Measurements from ENCODE around the gene CCT6A.
"Not testable (repeated sequence)": the region's sequence is repeated elsewhere in the genome, so short reads cannot be mapped to it uniquely, and the experiment has no call there.

CCT6A gene

DNA sequence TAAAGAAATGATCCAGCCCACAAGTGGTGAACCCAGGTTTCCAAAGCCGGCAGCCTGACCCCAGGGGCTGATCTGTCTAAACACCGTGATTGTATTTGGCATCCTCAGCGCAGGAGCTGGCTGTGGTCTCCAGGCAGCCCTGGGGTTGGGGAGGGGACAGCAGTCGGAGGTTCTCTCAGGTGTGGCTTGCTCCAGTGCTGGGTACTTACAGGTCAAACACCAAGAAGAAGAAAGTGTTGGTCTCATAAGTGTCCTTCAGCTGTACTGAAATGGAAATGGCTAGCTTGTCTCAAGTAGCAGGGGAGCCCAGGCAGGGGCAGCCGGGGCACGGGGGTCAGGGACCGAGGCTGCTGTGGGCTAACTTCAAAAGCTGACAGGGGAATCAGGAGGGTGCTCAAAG is 35.2 kb downstream of the CCT6A start:
- in situ Hi-C loops (cut with HindIII; ENCODE audit: low sequenced_read_pairs), result no loop called here

DNA sequence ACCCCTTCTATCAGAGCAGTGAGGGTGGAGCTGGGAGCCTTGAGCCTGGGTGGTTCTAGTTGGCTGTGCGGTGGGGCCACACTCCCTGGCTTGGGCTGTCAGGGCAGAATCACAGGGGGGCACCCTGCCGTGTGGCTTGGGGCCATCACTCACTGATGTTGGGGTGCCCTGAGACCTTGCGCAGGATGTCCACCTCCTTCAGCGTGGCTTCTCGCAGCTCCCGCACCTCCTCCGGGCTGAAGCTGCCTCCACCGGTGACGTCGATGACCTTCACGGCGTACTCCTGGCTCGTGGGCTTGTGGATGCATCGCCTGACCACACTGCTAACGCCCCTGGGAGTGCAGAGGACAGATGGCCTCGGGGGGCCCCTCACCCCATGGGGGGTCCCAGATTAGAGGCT is 35.9 kb downstream of the CCT6A start:
- no peak for DNase-seq (ENCODE audit: low read depth)
- in situ Hi-C loops (cut with HindIII; ENCODE audit: low sequenced_read_pairs), result no loop called here
- TF ChIP-seq, protein P1, sequence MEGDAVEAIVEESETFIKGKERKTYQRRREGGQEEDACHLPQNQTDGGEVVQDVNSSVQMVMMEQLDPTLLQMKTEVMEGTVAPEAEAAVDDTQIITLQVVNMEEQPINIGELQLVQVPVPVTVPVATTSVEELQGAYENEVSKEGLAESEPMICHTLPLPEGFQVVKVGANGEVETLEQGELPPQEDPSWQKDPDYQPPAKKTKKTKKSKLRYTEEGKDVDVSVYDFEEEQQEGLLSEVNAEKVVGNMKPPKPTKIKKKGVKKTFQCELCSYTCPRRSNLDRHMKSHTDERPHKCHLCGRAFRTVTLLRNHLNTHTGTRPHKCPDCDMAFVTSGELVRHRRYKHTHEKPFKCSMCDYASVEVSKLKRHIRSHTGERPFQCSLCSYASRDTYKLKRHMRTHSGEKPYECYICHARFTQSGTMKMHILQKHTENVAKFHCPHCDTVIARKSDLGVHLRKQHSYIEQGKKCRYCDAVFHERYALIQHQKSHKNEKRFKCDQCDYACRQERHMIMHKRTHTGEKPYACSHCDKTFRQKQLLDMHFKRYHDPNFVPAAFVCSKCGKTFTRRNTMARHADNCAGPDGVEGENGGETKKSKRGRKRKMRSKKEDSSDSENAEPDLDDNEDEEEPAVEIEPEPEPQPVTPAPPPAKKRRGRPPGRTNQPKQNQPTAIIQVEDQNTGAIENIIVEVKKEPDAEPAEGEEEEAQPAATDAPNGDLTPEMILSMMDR (IDR thresholded peaks at IDR 0.05; ENCODE audit: low read depth, low read length, missing control alignments), result no peak
- no peak overlapping the region for H3K4me3 ChIP-seq (ENCODE audit: low read depth, low read length)

More for the DNA sequence above, 35.2 kb downstream of the CCT6A start:
- no peak overlapping the region for H3K4me3 ChIP-seq (ENCODE audit: low read depth, low read length)
- TF ChIP-seq, protein P1 (IDR thresholded peaks at IDR 0.05; ENCODE audit: low read depth, low read length, missing control alignments), result no peak
- no peak for DNase-seq (ENCODE audit: low read depth)

DNA sequence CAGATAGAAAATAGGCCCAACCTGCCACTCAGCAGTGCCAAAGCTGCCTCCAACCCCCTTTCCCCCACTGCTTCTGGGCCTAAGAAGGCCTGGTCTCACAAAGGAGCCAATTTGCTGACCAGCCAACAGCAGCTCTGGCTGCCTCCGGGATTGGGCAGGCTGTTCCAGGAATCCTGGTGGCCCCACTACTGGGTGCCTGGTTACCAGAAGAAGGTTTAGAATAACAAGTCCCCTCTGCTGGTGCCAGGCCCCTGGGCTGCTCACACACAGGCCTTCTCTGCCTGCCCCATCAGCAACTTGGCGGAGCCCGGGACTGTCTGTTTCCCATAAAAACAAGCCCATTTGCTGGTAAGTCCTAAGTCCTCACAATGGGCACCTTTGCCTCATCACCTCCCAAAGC is 40.0 kb downstream of the CCT6A start:
- TF ChIP-seq, protein P1 (IDR thresholded peaks at IDR 0.05; ENCODE audit: low read depth, low read length, missing control alignments), result no peak
- in situ Hi-C loops (cut with HindIII; ENCODE audit: low sequenced_read_pairs), result no loop called here
- no peak for DNase-seq (ENCODE audit: low read depth)
- H3K4me3 ChIP-seq (ENCODE audit: low read depth, low read length), result no peak overlapping the region

DNA sequence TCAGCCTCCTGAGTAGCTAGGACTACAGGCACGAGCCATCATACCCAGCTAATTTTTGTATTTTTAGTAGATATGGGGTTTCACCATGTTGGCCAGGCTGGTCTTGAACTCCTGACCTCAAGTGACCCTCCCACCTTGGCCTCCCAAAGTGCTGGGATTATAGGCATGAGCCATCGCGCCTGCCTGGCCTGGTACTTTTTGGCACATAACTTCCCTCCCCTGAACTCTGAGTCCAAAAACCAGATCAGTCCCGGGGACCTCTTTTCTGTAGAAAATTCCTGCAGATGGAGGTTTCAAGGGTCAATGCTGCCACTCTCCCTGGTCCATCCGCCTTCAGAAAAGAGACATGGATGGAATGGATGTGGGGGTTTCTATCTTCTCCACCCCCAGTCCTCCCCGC is 40.8 kb downstream of the CCT6A start:
- DNase-seq (ENCODE audit: low read depth); H3K4me3 ChIP-seq (ENCODE audit: low read depth, low read length); in situ Hi-C loops (cut with HindIII; ENCODE audit: low sequenced_read_pairs): not testable (repeated sequence)

DNA sequence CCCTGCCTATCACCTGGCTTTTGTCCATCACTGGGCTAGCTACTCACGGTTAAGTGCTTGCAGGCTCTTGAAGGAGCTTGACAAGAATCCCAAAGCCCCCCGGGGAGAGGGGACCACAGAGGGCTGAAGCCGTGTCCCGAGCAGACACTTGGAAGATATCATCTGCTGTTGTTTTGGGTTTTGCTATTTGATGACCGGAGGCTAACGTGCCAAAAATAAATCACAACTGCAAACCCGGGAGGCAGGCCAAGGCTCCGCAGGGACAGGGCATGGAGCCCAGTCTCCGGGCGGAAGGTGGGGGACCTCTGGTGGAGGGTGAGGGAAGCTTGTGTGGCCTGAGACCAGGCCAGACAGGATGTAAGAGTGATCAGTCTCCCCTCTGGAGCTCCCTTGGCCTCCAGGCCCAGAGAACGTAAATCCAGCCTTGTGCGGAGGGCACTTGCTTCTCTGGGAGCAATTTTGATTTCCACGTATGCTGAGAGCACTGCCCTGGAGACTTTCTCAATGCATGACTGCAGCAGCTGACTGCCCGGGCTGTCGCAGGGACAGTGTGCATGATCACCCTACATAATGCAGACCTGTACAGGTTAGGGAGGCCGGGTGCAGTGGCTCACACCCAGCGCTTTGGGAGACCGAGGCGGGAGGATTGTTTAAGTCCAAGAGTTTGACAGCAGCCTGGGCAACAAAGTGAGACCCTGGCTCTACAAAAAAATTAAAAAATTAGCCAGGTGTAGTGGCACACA is 41.4 kb downstream of the CCT6A start, which contains the start of gene PHKG1:
Gene PHKG1, minus strand, starts transcription at position 164 of the 743 bp plus-strand sequence. CDS start 4,011 bp downstream, outside the sequence.
- H3K4me3 ChIP-seq (ENCODE audit: low read depth, low read length), result no peak within 1 kb of the TSS
- in situ Hi-C loops (cut with HindIII; ENCODE audit: low sequenced_read_pairs), result no loop called here
- DNase-seq (ENCODE audit: low read depth), result peak; percentile 87
- TF ChIP-seq, protein P1 (IDR thresholded peaks at IDR 0.05; ENCODE audit: low read depth, low read length, missing control alignments), result peak; percentile 63

DNA sequence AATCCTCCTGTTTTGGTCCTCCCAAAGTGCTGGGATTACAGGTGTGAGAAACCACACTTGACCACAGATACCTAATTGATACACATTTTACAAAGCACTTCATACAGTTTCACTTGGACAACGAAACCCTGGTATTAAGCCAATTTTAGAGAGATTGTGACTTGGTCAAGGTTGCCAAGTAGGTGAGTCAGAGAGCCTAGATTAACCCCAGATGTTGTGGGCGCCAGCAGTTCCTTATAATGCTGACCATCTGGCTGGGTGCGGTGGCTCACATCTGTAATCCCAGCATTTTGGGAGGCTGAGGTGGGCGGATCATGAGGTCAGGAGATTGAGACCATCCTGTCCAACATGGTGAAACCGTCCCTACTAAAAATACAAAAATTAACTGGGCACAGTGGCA is 46.1 kb downstream of the CCT6A start:
- TF ChIP-seq, protein P1 (IDR thresholded peaks at IDR 0.05; ENCODE audit: low read depth, low read length, missing control alignments), result no peak
- peak; percentile 52 for DNase-seq (ENCODE audit: low read depth)
- in situ Hi-C loops (cut with HindIII; ENCODE audit: low sequenced_read_pairs), result no loop called here
- H3K4me3 ChIP-seq (ENCODE audit: low read depth, low read length), result no peak overlapping the region

DNA sequence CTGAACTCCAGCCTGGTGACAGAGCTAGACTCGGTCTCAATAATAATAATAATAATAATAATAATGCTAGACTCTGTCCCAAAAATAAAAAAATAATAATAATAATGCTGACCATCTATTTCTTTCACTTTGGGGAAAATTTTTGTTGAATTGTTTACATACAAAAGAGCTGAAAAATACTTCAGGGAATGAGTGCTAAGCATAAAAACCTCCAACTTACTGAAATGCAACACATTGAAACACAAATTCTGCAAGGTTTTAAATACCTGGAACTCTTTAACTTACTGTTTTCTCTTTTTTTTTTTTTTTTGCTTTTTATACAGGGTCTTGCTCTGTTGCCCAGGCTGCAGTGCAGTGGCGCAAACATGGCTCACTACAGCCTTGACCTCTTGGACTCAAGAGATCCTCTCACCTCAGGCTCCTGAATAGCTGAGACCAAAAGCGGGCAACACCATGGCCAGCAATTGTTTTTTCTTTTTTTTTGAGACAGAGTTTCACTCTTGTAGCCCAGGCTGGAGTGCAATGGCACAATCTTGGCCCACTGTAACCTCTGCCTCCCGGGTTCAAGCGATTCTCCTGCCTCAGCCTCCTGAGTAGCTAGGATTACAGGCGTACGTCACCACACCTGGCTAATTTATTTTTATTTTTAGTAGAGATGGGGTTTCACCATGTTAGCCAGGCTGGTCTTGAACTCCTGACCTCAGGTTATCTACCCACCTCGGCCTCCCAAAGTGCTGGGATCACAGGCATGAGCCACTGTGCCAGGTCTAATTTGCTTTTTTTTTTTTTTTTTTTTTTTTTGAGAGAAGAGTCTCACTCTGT is 46.8 kb downstream of the CCT6A start:
- in situ Hi-C loops (cut with HindIII; ENCODE audit: low sequenced_read_pairs); H3K4me3 ChIP-seq (ENCODE audit: low read depth, low read length); DNase-seq (ENCODE audit: low read depth): not testable (repeated sequence)
